ENCODE data around the gene KCNMB2.

DNA sequence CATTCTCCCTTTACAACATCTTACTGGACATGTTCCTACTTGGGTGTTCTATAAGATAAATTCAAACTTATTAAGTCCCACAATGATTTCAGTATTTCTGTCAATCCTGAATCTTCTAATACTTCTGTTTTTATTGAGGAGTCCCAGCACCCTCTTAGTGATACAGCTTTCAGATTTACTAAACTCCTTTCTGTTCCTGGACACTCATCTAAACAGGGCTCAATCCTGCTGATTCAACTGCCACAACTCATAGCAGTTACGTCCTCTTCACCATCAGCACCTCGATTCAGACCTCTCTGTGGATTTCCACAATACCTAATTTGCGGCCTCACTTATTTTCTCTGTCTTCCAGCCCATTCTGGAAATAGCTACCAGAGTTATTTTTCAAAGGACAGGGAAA lies 101.6 kb downstream of the KCNMB2 start:
- TF ChIP-seq EZH2 (IDR thresholded peaks at IDR 0.05; ENCODE audit: insufficient read depth, poor library complexity, severe bottlenecking) (no peak), EZH2phosphoT487 (IDR thresholded peaks at IDR 0.05; ENCODE audit: insufficient read depth, low read depth) (no peak)

Data from GM23248 (cell line).